22Rv1 (cell line): Measurements from ENCODE around the gene NUDT16L1.

Experiments
- H3K27ac ChIP-seq: fragments of 450-650 bp; 2 replicates; pipeline ENCODE4 v1.5.1; 2017
- CTCF ChIP-seq: fragments of 450-650 bp; IDR thresholded peaks from 2 replicates; pipeline ENCODE4 v1.5.1; 2017; ENCODE audit warnings: mild to moderate bottlenecking
- ZFX ChIP-seq: fragments of 450-650 bp; IDR thresholded peaks from 2 replicates; pipeline ENCODE4 v1.6.1; 2017; ENCODE audit warnings: antibody characterized with exemption, borderline replicate concordance

The NUDT16L1 gene

GRCh38 chr16:4745274-4745569 is 51.9 kb downstream of the NUDT16L1 start:
- no peak overlapping the region for H3K27ac ChIP-seq
- no peak for TF ChIP-seq CTCF
- TF ChIP-seq ZFX = no peak
